ENCODE results near the gene NPLOC4. TPM values are rescaled to one million over a fixed set of nuclear protein-coding genes. Genes with fewer than 3 reads are reported as not detected.

NPLOC4 gene
- total and polyA plus RNA-seq, 2 of the 8 experiments (the other 6 are each of a cell fraction or from before 2014, with no cell fraction given) = 70.7 to 92.7 TPM

- H4K91ac ChIP-seq (replicated peaks; ENCODE audit: insufficient read length, low read length) = no peak overlapping the region
- 92% methylated on average over 9 of the region's 10 CpGs; no CpG with 5 or more reads in 1 of the 2 experiments for WGBS, 2 experiments (ENCODE audit: extremely low coverage in 1 of 2, insufficient coverage in 1 of 2, insufficient read length in 1 of 2, insufficient replicate concordance in 2 of 2, low coverage in 1 of 2, low lambda C conversion rate in 2 of 2, missing lambda C conversion rate in 1 of 2)
- no peaks in the 10 kb centered on the region for H3K9me3 ChIP-seq (ENCODE audit: insufficient read depth in 2 of 2, low read depth in 1 of 2, low read length in 1 of 2)
- H3K23me2 ChIP-seq (ENCODE audit: low read depth, low read length) = no peaks in the 10 kb centered on the region
- H2AFZ ChIP-seq (ENCODE audit: low read length) = no peak overlapping the region
- H4K5ac ChIP-seq (ENCODE audit: insufficient read length, low read depth, low read length) = no peak overlapping the region
- peaks cover 14 to 79% (median 35%) of the 10 kb centered on the region in 4 experiments; a peak in 7 of 8 replicates for H3K36me3 ChIP-seq (ENCODE audit: control insufficient read depth in 2 of 4, insufficient read depth in 4 of 4, low read length in 3 of 4)
- no peak overlapping the region for H3K23ac ChIP-seq (ENCODE audit: insufficient read length)
- H3K4me1 ChIP-seq (replicated peaks in 1 of 4; ENCODE audit: control insufficient read depth in 3 of 4, insufficient read depth in 4 of 4, low read length in 3 of 4) = no peaks in the 10 kb centered on the region
- POLR2A ChIA-PET (ENCODE audit: partially characterized antibody) = interaction anchor here (0.8 kb wide), 1 partner anchor 13 kb away, joined by 3 read pairs; no protein-coding TSS in a partner anchor
- peaks cover 0 to 4% of the 10 kb centered on the region in 2 experiments for H4K20me1 ChIP-seq (replicated peaks in 1 of 2; ENCODE audit: control insufficient read depth in 1 of 2, insufficient read depth in 2 of 2, low read length in 2 of 2)
- DNase-seq (ENCODE audit: low read depth in 1 of 2, low spot score in 2 of 2) = no peak
- no peak overlapping the region for H2BK15ac ChIP-seq (ENCODE audit: low read length)
- FAIRE-seq = no peak
- H2BK5ac ChIP-seq (ENCODE audit: low read depth, low read length) = no peak overlapping the region
- no peak overlapping the region for H3K4me3 ChIP-seq (ENCODE audit: extremely low read depth in 1 of 4, insufficient read depth in 2 of 4, low read depth in 3 of 4, low read length in 4 of 4)
- H3K79me2 ChIP-seq (ENCODE audit: control insufficient read depth in 1 of 2, insufficient read depth in 2 of 2, low read length in 2 of 2) = no peaks in the 10 kb centered on the region
- no peak overlapping the region for H2BK20ac ChIP-seq (ENCODE audit: low read length)
- CTCF ChIA-PET (ENCODE audit: partially characterized antibody) = interaction anchor here (0.7 to 1.8 kb wide), 3 partner anchors 9 to 37 kb away, joined by 3 to 4 read pairs (median 4); partner anchors contain the start of gene FAAP100
- H3K4me2 ChIP-seq (ENCODE audit: insufficient read depth in 1 of 2, low read depth in 2 of 2, low read length in 2 of 2) = no peak overlapping the region
- no peak overlapping the region for H3K4ac ChIP-seq (replicated peaks; ENCODE audit: insufficient read length, low read depth, low read length)
- no peak overlapping the region for H4K8ac ChIP-seq (ENCODE audit: extremely low read depth, insufficient read depth, low read length)
- H3K79me1 ChIP-seq (ENCODE audit: low read depth, low read length) = no peaks in the 10 kb centered on the region; the same call in 1 of the 2 replicates
- no peak overlapping the region for H3K56ac ChIP-seq (replicated peaks; ENCODE audit: insufficient read length, low read depth, low read length)
- no peak overlapping the region for H3K14ac ChIP-seq (ENCODE audit: insufficient read length)
- H3K18ac ChIP-seq (ENCODE audit: extremely low read depth, low read length) = no peak overlapping the region
- H3K27ac ChIP-seq (ENCODE audit: low read depth, low read length) = no peak overlapping the region
- H3K27me3 ChIP-seq (replicated peaks in 1 of 4; ENCODE audit: control insufficient read depth in 3 of 4, extremely low read depth in 1 of 4, insufficient read depth in 3 of 4, low read length in 3 of 4) = no peaks in the 10 kb centered on the region
- TF ChIP-seq CEBPB (IDR thresholded peaks at IDR 0.05; ENCODE audit: low read depth, low read length) = no peak
- H2BK120ac ChIP-seq (replicated peaks; ENCODE audit: low read depth, low read length) = no peak overlapping the region
- H2BK12ac ChIP-seq (ENCODE audit: low read depth, low read length) = no peak overlapping the region
- no peak overlapping the region for H2AK5ac ChIP-seq (ENCODE audit: low read depth, low read length)
- no peak overlapping the region for H3K9ac ChIP-seq (replicated peaks in 1 of 4; ENCODE audit: extremely low read depth in 1 of 4, low read depth in 3 of 4, low read length in 3 of 4)
These were observed 72.9 kb downstream of the NPLOC4 start for GRCh38 chr17:81563861-81564586.

Data from H1 (cell line).